K562 treated with DMSO at 1 percent for 24 hours (cell line): ENCODE measurements around the gene SHE. TPM values are rescaled to one million over a fixed set of nuclear protein-coding genes. Genes with fewer than 3 reads are reported as not detected.

ENCODE experiments used
- total RNA-seq: library from RNA; unstranded; fragments of 300-600 nt; gene quantifications from 2 replicates; pipeline ENCODE4 v1.2.3, GENCODE V29; 2022; ENCODE audit warnings: low read depth; ENCODE audit not compliant: insufficient read depth

The SHE gene
- not detected in 2 replicates for total RNA-seq

DNA sequence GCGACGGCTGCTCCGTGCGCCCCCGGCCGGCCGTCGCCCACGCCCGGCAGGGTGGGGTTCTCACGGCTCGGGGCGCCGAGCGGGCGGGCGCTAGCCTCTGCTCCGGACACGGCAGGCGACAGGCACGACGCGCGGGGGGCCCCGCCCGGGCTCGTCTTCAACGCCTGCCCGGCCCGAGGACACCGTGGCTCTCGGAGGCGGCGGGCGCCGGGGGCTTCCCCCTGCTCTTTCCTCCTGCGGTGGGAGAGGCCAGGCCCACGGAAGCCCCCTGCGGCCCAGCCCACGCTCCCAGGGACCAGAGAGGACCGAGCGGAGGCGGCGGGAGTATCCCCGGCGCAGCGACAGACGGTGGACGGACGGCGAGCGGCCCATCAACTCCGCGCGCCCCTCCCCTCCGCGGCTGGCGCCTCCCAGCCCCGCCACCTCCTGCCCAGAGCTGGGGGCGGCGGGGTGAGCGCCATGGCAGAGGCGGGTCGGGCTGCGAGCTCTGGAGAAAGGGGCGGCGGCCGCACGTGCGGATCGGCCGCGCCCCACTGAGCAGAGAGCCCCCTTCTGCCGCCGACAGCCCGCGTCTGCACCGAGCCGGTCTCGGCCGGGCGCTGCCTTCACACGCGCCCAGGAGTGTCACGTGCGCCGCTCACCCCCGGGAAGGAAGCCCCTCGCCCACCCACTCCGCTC lies at the start of gene SHE, which contains the start of gene TDRD10:
SHE (minus strand) TSS at position 347 of the 678 bp plus-strand sequence. CDS start 386 bp downstream, outside the sequence.
TDRD10 (plus strand) TSS at position 154 of the 678 bp plus-strand sequence. CDS start 4,685 bp downstream, outside the sequence.

Other genes with a start within 250 kb of the SHE start
- gene HAX1, start 229.8 kb downstream of the SHE start, total RNA-seq, result 194 and 208 TPM in 2 replicates
- gene AQP10, start 181.3 kb downstream of the SHE start, total RNA-seq, result 0.22 TPM in 1 of 2 replicates, not detected in the other
- 34.8 and 35.1 TPM in 2 replicates for gene ATP8B2, start 176.9 kb downstream of the SHE start, total RNA-seq
- 2.5 and 2.8 TPM in 2 replicates for gene IL6R, start 97.1 kb downstream of the SHE start, total RNA-seq
- gene TDRD10, start 193 bp downstream of the SHE start, total RNA-seq, result not detected in 2 replicates
- gene UBE2Q1, start 56.2 kb upstream of the SHE start, total RNA-seq, result 38.6 and 39.8 TPM in 2 replicates
- gene CHRNB2, start 65.4 kb upstream of the SHE start, total RNA-seq, result not detected in 2 replicates
- gene ADAR, start 105.8 kb upstream of the SHE start, total RNA-seq, result 70.6 and 77.2 TPM in 2 replicates